Activated T-helper 1 cell treated with anti-CD3 and anti-CD28 coated beads, Interleukin-12 subunit alpha, Interleukin-12 subunit beta, Interleukin-2, Interleukin-4 antibody, amounts not matched to agents 30 ng/mL and 10 ng/mL and 1 ng/mL, durations not matched to agents 14 hours and 24 hours and 36 hours (primary cell): ENCODE results near the gene PLCXD1. TPM values are rescaled to one million over a fixed set of nuclear protein-coding genes. Genes with fewer than 3 reads are reported as not detected.
A peak's percentile ranks its signal among the peaks of the same experiment; 100 is the strongest.
"Not testable (repeated sequence)": the region's sequence is repeated elsewhere in the genome, so short reads cannot be mapped to it uniquely, and the experiment has no call there.

ENCODE experiments used
- DNase-seq: peaks from one replicate; pipeline ENCODE4 v3.0.0; 2021; ENCODE audit warnings: low spot score
- H3K27ac Mint-ChIP-seq: one replicate; pipeline ENCODE4 v1.8.0; 2021; ENCODE audit warnings: mild to moderate bottlenecking, mixed read lengths
- H3K27me3 Mint-ChIP-seq: one replicate; pipeline ENCODE4 v1.8.0; 2022; ENCODE audit warnings: mild to moderate bottlenecking, moderate library complexity, mixed read lengths; ENCODE audit not compliant: insufficient read depth
- H3K36me3 Mint-ChIP-seq: one replicate; pipeline ENCODE4 v1.8.0; 2021; ENCODE audit warnings: low read depth, mixed read lengths
- H3K4me1 Mint-ChIP-seq: one replicate; pipeline ENCODE4 v1.8.0; 2021; ENCODE audit warnings: low read depth, mixed read lengths
- H3K4me3 Mint-ChIP-seq: one replicate; pipeline ENCODE4 v1.8.0; 2021; ENCODE audit warnings: mild to moderate bottlenecking, moderate library complexity, mixed read lengths
- H3K9me3 Mint-ChIP-seq: one replicate; pipeline ENCODE4 v1.8.0; 2021; ENCODE audit warnings: mixed read lengths
- intact Hi-C: fragments of 100-400 bp; cut with micrococcal nuclease; formaldehyde crosslinking; loops from one replicate; pipeline ENCODE4 v1.15.1; 2024
- total RNA-seq: library from RNA; stranded (reverse); gene quantifications from 2 replicates; pipeline ENCODE4 v1.2.3, GENCODE V29; 2022

PLCXD1 gene
- total RNA-seq, 1 donor from 2014 or later: 55.0 TPM

DNA sequence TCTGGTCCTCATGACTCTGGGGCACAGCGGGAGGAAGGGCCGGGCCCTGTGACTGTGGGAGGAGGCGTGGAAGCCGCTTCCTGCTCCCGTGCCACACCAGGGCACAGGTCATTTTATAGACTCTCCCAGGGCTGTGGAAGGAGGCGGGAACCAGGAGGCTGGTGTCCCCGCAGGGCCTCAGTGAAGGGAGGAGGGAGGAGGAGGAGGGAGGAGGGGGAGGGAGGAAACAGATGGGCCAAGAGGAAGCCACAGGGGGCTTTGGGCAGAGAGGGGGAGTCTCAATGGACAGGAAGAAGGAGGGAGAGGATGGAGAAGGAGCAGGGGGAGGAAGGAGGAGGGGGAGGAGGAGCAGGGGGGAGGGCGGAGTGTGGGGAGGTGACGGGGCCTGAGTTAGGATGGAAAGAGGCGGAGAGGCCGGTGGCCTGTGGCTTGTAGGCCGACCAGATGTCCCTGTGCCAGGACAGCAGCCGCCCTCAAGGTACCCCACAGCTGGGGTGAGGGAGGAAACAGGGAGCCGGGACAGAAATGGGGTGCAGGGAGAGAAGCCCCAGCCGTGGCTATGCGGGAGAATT is 6.2 kb upstream of the PLCXD1 start:
- no peak for DNase-seq
- intact Hi-C loops: no loop called here
- Mint-ChIP-seq H3K36me3 (no peaks in the 10 kb centered on the region), H3K4me1 (no peaks in the 10 kb centered on the region), H3K27ac (no peak overlapping the region), H3K27me3 (peaks cover 9% of the 10 kb centered on the region), H3K9me3 (no peaks in the 10 kb centered on the region), H3K4me3 (no peak overlapping the region)

DNA sequence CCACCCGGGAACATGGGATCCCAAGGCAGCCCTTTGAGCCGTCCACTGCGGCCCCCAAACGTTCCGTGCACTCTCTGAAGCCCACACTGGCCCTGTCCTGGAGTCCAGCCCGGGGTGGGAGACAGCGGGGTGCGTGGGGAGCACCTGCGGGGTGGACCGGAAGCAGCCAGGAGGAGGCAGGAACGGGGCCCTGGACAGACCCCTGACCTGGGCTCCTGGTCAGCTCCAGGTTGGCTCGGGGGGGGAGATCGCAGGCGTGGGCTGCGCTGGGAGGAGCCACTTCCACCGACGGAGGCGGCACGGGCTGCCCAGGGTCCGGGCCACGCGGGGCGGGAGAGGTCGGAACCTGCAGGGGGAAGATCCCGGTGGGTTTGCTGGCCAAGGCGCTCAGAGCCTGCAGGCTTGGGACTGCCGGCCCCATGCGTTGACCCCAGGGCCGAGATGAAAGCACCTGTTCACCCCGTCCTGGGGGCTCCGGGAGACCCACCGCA is 5.7 kb upstream of the PLCXD1 start:
- no peak overlapping the region for H3K27ac Mint-ChIP-seq
- H3K9me3 Mint-ChIP-seq: no peaks in the 10 kb centered on the region
- no peaks in the 10 kb centered on the region for H3K36me3 Mint-ChIP-seq
- intact Hi-C loops: no loop called here
- no peaks in the 10 kb centered on the region for H3K4me1 Mint-ChIP-seq
- H3K27me3 Mint-ChIP-seq: peaks cover 9% of the 10 kb centered on the region
- no peak overlapping the region for H3K4me3 Mint-ChIP-seq
- no peak for DNase-seq

DNA sequence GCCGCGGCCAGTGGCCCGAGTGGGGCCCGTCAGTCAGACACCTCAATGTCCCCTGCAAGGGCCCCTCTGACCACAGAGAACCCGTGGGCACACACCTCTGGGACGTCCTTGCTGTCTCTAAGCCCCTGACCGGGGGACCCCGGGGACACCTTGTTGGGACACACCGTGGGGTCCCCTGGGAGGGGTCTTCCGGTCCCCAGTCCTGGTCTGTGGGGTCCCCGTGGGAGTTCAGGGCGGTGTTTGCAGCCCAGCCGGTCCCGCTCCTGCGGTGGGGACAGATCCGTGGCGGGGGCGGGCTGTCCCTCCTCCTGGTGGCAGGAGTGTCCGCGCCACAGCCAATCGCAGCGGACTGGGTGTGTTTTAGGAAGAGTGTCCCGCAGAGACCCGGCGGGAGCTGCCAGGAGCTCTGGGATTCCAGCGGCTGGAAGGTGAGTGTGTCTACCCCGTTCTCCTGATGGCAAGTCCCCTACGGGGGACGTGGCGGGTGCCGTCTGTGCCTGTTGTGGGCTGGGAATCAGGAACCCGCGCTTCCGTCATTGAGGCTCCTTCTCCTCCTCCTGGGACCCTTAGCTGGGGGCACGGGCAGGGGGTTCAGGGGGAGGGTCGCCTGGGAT is 5.1 kb upstream of the PLCXD1 start:
- Mint-ChIP-seq H3K27ac (no peak overlapping the region), H3K27me3 (peaks cover 9% of the 10 kb centered on the region), H3K36me3 (no peaks in the 10 kb centered on the region), H3K9me3 (no peaks in the 10 kb centered on the region), H3K4me1 (no peaks in the 10 kb centered on the region), H3K4me3 (peak overlapping the region; percentile 62)
- peak; percentile 11 for DNase-seq
- intact Hi-C loops: no loop called here

DNA sequence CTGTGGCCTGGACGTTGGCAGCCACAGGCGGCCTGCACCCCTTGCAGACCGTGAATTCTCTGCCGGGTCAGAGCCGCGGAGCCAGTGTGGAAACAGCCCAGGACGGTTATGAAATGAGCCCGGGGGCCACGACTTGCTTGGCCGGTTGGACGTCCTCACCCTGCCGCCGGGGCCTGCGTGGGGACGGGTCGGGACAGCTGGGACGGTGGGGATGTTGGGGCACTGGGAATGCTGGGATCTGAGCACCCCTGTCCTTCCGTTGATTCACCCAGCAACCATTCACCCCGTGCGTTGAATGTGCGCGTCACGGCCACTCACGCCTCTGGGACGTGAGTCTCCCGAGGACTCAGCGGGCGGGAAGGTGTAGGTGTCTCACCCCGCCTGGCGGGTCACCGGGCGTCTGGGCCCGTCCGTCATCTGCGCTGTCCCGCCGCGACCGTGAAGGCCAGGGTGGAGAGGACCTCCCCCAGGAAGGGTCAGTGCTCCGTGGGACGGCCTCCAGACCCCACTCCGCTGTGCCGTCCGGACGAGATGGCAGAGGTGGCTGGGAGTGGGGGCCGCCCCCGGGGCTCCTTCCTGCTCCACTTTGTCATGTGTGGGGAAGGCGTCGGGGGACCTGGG is 4.5 kb upstream of the PLCXD1 start:
- Mint-ChIP-seq H3K36me3 (no peaks in the 10 kb centered on the region), H3K4me1 (no peaks in the 10 kb centered on the region), H3K27me3 (peaks cover 9% of the 10 kb centered on the region), H3K27ac (no peak overlapping the region), H3K4me3 (peak overlapping the region; percentile 62), H3K9me3 (no peaks in the 10 kb centered on the region)
- intact Hi-C loops: no loop called here
- DNase-seq: no peak

DNA sequence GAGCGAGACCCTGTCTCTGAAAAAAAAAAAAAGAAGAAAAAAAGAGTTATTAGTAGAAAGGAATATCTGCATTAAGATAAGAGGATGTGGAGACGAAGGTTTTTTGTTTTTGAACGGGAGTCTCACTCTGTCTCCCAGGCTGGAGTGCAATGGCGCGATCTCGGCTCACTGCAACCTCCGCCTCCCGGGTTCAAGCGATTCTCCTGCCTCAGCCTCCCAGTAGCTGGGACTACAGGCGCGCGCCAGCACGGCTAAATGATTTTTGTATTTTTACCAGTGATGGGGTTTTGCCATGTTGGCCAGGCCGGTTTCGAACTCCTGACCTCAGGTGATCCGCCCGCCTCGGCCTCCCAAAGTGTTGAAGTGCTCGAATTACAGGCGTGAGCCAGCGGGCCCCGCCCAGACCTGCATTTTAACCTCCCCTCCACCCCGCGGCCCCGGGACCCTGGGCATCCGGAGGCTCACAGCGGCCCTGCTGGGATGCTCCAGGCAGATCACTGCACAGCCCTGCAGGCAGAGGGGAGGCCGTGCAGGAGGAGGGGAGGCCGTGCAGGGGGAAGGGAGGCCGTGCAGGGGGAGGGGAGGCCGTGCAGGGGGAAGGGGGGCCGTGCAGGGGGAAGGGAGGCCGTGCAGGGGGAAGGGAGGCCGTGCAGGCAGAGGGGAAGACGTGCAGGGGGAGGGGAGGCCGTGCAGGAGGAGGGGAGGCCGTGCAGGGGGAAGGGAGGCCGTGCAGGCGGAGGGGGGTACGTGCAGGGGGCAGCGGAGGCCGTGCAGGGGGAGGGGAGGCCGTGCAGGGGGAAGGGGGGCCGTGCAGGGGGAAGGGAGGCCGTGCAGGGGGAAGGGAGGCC is 1.2 kb upstream of the PLCXD1 start:
- H3K4me3 Mint-ChIP-seq: peak overlapping the region; percentile 42
- H3K27me3 Mint-ChIP-seq, H3K9me3 Mint-ChIP-seq, H3K36me3 Mint-ChIP-seq, DNase-seq, H3K4me1 Mint-ChIP-seq, H3K27ac Mint-ChIP-seq: not testable (repeated sequence)
- intact Hi-C loops: loop anchor here (5.0 kb wide), 1 partner anchor 927 kb away; no protein-coding TSS in a partner anchor

DNA sequence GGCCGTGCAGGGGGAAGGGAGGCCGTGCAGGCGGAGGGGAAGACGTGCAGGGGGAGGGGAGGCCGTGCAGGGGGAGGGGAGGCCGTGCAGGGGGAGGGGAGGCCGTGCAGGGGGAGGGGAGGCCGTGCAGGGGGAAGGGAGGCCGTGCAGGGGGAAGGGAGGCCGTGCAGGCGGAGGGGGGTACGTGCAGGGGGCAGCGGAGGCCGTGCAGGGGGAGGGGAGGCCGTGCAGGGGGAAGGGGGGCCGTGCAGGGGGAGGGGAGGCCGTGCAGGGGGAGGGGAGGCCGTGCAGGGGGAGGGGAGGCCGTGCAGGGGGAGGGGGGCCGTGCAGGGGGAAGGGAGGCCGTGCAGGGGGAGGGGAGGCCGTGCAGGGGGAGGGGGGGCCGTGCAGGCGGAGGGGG is 459 bp upstream of the PLCXD1 start:
- intact Hi-C loops: loop anchor here (5.0 kb wide), 1 partner anchor 927 kb away; no protein-coding TSS in a partner anchor
- DNase-seq, H3K27ac Mint-ChIP-seq, H3K9me3 Mint-ChIP-seq, H3K4me1 Mint-ChIP-seq, H3K4me3 Mint-ChIP-seq, H3K27me3 Mint-ChIP-seq: not testable (repeated sequence)
- peaks cover 14% of the 10 kb centered on the region for H3K36me3 Mint-ChIP-seq

DNA sequence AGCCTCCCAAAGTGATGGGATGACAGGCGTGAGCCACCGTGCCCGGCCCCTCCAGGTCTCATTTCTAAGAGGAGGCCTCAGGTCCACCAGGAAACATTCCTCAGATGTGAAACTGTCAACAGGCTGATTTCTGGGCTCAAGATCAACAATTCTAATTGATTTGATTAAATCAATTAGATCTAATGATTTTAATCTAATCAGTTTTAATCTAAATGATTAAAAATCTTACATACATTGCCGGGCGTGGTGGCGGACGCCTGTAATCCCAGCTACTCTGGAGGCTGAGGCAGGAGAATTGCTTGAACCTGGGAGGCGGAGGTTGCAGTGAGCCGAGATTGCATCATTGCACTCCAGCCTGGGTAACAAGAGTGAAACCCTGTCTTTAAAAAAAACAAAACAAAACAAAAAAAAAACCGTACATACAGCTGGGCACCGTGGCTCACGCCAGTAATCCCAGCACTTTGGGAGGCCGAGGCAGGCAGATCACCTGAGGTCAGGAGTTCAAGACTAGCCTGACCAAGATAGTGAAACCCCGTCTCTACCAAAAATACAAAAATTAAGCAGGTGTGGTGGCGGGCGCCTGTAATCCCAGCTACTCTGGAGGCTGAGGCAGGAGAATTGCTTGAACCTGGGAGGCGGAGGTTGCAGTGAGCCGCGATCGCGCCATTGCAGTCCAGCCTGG is 960 bp downstream of the PLCXD1 start:
- intact Hi-C loops: loop anchor here (5.0 kb wide), 1 partner anchor 925 kb away; no protein-coding TSS in a partner anchor
- Mint-ChIP-seq H3K36me3 (peaks cover 14% of the 10 kb centered on the region), H3K4me3 (peak overlapping the region; percentile 75)
- H3K4me1 Mint-ChIP-seq, H3K9me3 Mint-ChIP-seq, DNase-seq, H3K27ac Mint-ChIP-seq, H3K27me3 Mint-ChIP-seq: not testable (repeated sequence)

DNA sequence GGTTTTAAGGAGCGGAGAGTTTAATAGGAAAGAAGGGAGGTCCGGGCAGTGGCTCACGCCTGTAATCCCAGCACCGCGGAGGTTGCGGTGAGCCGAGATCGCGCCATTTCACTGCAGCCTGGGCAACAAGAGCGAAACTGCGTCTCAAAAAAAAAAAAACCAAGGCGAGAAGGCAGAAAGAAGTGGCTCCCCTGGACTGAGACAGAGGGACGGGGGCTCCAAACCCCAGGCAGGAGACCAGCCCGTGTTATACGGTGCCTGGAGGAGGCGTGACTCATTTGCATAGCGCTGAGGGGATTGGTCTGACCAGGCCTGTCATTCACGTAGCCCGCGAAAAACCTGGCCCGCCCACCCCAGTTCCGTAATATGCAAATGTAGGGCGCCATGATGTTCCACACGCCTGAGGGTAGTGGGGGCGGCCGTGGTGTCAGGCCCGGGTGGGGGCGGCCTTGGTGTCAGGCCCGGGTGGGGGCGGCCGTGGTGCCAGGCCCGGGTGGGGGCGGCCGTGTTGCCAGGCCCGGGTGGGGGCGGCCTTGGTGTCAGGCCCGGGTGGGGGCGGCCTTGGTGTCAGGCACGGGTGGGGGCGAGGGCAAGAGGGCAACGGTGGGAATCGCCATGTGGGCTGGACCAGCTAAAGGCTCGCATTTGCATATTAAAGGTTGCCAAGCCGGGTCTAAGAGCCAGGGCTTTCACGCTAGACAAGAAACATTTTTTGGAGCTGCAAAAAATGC is 2.1 kb downstream of the PLCXD1 start:
- Mint-ChIP-seq H3K27me3 (peaks cover 6% of the 10 kb centered on the region), H3K36me3 (peaks cover 18% of the 10 kb centered on the region), H3K4me3 (peak overlapping the region; percentile 96)

DNA sequence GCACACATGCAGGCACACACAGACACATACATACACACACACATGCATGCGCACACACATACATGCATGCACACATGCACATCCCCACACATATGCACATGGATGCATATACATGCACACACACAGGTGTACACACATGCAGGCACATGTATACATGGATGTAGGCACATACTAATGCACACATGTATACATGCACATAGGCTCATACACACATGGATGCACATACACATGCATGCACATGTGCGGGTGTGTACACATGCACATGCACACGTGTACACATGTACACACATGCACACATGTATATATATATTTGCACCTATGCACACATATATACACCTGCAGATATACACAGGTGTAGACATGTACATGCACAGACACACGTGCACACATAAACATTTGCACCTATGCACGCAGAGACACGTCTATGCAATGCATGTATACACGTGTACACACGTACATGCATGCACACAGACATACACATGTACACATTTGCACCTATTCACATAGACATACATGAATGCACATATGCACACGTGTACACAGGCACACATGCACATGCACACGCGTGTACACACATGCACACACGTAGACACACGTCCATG is 4.0 kb downstream of the PLCXD1 start:
- DNase-seq: no peak
- H3K9me3 Mint-ChIP-seq: no peaks in the 10 kb centered on the region
- H3K36me3 Mint-ChIP-seq: peaks cover 20% of the 10 kb centered on the region
- no peaks in the 10 kb centered on the region for H3K27me3 Mint-ChIP-seq
- H3K4me1 Mint-ChIP-seq: peaks cover 5% of the 10 kb centered on the region
- no peak overlapping the region for H3K27ac Mint-ChIP-seq
- peak overlapping the region; percentile 3 for H3K4me3 Mint-ChIP-seq
- intact Hi-C loops: no loop called here

More for the DNA sequence above, 2.1 kb downstream of the PLCXD1 start:
- Mint-ChIP-seq H3K9me3 (no peaks in the 10 kb centered on the region), H3K4me1 (peaks cover 5% of the 10 kb centered on the region), H3K27ac (peak overlapping the region; percentile 96)
- DNase-seq: peak; percentile 87
- intact Hi-C loops: loop anchor here (1.0 to 5.0 kb wide), 3 partner anchors 35 to 924 kb away; partner anchors contain the start of gene GTPBP6

DNA sequence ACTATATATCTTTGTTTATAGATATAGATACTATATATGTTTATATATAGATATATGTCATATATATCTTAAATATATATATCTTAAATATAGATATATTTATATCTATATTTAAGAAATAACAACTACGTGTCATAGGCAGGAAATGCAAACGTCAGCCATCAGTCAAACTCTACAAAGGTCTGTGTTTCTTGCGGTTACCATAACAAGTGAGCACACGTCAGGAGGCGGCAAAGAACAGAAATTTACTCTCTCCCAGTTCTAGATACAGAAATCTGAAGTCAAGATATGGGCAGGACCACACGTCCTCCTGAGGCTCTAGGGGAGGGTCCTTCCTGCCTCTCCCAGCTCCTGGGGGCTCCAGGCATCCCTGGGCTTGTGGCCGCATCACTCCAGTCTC is 6.5 kb downstream of the PLCXD1 start:
- Mint-ChIP-seq H3K4me1 (peaks cover 5% of the 10 kb centered on the region), H3K36me3 (peaks cover 29% of the 10 kb centered on the region), H3K27me3 (no peaks in the 10 kb centered on the region), H3K9me3 (no peaks in the 10 kb centered on the region), H3K27ac (no peak overlapping the region), H3K4me3 (no peak overlapping the region)
- intact Hi-C loops: no loop called here
- no peak for DNase-seq

DNA sequence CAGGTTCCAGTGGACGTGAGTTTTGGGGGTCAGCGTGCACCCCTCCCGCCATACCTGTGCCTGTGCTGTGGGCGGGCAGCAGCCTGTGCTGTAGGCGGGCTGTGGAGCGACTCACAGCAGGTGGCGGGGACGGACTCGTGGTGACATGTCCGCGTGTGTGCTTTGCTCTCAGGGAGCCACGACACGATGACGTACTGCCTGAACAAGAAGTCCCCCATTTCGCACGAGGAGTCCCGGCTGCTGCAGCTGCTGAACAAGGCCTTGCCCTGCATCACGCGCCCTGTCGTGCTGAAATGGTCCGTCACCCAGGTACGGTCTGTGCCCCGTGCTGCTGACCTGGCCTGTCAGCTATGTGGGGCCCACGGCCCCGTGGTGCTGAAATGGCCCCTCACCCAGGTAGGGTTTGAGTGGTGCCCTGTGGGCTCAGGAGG is 7.4 kb downstream of the PLCXD1 start:
- intact Hi-C loops: no loop called here
- DNase-seq: no peak
- Mint-ChIP-seq H3K4me3 (no peak overlapping the region), H3K27me3 (no peaks in the 10 kb centered on the region), H3K36me3 (peaks cover 33% of the 10 kb centered on the region), H3K27ac (no peak overlapping the region), H3K9me3 (no peaks in the 10 kb centered on the region), H3K4me1 (peaks cover 5% of the 10 kb centered on the region)
